GM18907 (cell line): ENCODE results near the gene MMAB.

Experiments used
- ATAC-seq: cut with Tn5 transposase; IDR thresholded peaks from one replicate; pipeline ENCODE4 v1.9.1; 2021; ENCODE audit warnings: mild to moderate bottlenecking, moderate library complexity; ENCODE audit not compliant: unreplicated experiment

Gene MMAB

DNA sequence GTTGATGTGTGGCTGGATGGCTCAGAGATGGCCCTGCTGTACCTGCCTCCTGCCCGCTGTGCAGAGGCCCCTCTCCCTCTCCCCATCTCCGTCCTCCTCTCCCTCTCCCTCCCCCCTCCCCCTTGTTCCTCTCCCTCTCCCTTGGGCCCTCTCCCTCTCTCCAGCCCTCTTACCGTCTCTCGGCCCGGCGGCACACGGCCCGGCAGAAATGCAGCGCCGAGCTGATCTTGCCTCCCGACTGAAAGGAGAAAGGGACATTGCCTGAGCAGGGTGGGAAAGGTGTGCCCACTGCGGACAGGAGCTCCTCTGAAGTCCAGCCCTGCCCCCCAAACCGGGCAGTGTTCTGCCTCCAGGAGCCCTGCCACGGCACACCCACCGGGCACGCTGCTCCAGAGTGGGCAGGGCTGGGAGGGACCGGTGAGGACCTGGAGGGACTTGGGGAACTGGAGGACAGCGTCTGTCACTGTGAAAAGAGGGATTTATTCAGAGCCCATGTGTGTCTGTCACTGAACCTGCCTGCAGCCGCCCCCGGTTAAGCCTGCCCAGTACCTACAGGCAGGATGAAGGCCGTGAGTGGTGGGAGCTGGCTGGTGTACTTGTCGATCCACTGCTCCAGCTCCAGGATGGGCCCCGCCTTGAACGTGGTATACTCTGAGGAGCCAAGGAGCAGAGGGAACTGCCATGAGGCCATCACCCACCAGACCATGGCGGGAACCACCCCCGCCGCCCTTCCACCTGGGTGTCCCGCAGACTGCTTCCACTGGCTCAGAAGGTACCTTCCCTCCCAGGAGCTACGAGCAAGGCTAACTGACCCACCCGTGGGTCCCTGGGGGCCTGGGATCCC lies 12.2 kb downstream of the MMAB start:
- no peak for ATAC-seq

DNA sequence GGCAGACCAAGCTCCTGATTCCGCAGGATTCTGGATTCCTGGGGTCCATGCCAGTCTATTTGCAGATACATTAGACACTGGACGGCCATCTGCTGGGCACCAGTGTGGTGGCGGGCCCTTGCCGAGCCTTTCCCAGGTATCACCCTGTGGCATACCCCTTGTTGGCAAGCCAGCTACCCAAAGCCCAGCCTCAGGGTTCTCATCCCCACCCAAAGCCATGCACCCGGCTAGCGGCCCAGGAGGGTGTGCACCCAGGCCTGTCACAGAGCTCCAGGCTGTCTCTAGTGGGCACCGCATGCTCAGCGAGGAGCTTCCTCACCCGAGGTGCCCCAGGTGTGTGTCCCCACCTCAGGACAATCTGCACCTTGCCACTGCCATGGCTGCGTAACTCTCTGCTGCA lies 13.7 kb downstream of the MMAB start:
- no peak for ATAC-seq

DNA sequence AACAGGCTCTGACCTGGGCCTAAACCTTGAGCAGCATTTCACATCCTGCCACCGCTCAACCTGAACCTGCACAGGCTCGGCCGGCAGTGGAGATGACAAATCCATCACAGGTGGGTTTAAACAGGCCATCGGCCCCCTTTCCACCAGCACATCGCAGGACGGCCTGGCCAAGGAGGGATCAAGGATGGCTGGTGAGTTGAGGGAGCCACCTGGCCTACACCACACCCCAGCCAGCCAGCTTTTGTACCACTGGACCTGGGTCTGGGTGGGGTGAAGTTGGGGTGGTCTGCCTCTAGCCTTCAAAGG lies 14.2 kb downstream of the MMAB start:
- ATAC-seq, result no peak

DNA sequence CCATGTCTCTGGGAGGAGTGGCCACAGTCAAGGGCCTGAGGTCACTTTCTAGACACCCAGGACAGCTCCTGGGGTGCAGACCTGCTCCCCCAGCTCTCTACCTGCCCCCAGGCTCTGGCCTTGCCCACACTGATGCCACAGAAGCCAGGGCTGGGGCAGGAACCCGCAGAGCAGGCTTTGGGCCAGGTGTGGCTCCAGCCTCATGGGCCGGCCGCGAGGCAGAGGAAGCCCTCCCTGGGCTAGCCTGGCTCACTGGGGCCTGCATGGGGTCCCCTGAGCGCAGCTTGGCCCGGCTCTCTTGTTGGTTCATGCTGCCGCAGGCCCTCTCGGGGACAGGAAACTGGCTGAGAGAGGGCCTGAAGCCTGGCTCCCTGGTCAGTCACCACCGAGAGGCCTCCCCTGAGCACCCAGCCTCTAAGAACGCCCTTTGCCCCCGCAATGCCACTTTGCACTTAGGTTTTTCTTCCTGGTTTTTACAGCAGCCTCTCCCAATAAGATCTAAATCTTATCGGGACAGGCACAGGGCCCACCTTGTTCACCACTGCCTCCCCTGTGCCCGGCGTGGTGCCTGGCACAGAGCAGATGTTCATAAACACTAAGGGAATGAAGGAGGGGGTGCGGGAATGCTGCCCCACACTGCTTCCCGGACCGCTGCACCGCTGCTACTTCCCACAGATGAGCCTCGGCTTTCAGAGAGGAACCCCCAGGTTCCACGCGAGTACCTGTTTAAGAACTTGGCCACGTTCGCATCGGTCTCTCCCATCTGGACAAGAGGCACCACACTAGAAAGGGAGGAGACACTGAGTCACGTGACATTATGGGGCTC lies 14.7 kb downstream of the MMAB start:
- no peak for ATAC-seq

DNA sequence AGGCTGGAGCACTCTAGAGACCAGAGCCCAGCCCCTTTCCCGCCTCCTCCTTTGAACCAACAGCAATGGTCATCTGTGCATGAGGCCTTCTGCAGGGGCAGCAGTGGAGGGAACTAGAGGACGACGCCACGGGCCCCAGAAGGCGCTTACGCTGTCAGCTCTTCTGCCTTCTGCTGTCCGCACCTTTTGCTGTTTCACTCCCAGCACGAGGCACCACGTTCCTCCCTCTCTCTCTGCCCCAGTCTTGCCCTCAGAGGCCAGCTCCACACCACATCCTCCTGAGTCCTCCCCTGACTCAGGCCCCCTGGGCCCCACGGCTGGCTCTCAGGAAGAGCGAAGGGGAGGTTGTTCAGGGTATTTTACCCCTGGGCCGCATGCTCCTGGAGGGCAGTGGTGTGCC lies 15.5 kb downstream of the MMAB start:
- no peak for ATAC-seq

DNA sequence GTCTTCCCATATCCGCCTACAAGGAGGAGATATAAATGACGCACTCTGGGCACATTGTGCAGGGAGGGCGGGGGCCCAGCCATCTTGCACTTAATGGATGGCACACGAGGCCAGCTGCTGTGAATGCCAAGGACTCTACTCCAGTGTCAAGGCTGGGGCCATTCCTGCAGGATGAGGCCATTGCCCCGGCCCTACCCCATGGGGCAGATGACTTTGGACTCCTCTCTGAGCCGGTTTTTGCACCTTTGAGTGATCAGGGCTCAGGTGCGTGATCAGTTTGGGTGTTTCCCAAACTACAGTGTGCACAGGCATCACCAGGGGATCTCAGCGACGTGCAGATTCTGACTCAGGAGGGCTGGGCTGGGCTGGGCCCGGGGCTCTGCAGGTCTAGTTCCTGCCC lies 16.1 kb downstream of the MMAB start:
- no peak for ATAC-seq

DNA sequence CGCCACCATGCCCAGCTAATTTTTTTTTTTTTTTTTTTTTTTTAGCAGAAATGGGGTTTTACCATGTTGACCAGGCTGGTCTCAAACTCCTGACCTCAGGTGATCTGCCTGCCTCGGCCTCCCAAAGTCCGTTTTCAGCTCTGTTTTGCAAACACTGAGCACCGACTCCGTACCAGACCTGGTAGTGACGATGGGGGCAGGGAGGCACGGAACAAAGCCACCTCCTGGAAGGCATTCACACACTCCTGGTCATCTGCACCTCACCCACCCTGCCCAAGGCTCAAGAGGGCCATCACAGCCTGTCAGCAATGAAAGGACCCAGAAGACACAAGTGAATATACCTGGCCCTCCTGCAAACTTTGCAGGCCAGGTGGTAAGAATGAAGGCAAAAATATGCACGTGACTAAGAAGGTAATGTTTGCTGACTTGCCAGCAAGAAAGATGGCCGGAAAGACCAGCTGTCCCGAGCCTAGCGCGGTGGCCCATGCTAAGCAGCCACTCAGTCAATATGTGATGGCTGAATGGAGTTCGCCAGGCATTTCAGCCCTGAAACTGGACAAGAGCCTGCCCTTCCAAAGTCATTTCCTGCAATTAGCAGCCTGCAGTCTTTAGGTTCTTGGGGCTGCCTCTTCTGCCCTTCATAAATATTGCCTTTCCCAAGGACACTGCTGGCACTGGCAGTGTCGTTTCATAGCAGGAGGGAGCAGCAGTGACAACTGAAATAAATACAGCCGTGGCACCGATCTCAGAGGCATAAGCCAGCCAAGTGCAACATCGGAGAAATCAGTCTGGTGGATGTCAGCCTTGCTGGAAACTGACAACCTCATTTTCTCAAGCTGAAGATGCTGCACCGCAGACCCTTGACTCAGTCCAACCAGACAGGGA lies 17.6 kb downstream of the MMAB start:
- ATAC-seq, result no peak

DNA sequence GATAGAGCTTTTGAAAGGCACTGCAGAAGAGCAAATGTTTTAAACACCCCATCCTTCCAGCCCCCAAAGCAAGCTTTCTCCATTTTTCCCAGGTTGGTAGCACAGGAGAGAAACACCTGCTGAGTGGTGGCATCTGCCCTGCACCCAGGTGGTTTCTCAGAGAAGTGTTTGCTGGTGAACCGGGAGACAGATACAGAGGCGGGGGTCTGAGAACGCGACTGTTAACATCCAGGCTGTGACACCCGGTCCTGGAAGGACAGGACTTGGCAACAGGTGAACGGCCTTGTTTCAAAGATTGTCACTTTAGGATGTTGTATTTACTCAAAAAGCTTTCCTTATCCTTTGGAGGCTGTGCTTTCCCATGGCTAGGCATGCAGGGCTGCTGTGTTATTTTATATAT lies 18.5 kb downstream of the MMAB start:
- no peak for ATAC-seq

DNA sequence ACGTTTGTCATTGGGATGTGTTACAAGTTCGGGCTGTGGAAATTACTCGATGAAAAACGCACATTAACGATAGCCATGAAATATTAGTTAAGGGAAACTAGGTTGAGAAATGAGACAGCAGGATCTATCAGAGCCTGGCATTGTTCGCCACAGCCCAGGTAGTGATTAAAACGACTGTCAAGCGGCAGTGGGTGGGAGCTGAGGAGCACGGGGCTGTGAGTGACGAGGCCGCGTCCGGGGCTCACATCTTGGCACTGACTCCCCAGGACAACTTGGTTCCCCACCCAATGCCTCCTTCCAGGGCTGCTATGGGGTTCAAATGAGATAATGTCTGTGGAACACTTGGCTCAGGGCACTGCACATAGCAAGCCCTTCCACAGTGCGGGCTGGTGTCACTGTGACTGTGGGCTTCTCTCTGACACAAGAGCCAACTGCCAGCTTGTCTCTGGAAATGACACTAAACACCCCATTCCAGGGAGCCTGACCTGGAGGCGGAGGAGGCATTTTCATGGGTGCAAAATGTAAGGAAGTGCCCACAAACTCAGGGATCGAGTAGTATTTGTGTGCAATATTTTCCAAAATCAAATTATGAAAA lies 19.3 kb downstream of the MMAB start:
- ATAC-seq, result no peak

DNA sequence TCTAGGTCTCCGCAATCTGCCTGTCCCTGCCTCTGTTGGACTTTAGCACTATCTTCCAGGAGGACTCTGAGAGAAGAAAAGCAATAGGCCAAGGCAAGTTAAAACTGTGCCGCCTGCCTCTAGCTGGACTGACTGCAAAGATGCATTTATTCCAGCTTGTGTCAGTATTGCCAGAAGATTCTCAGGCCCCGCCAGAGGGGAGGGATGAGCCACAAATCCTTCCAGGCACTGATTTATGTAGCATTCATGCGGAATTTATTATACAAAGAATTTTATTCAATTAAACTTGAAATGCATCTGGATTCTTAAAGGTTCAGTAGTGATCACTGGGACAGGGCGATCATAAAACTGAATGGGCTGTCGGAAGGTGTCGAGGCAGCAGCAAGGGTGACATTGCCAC lies 19.8 kb downstream of the MMAB start:
- ATAC-seq, result no peak

DNA sequence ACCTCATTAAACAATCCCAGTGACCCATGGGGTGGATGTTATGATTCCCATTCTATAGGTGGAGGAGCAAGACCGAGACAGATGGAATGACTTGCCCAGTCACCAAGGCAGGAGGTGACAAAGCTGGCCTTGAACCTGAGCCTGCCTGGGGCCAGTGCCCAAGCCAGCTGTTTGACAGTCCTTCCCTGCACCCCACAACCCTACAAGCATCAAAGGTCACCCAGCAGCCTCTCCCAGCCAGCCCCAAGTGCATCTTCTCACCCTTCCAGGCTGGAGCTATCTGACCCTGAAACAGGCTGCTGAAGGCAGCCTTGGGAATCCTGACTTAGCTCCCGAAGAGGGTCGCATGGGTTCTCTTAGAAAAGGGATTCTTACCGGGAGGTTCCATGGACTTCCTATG lies 20.3 kb downstream of the MMAB start:
- ATAC-seq, result no peak

DNA sequence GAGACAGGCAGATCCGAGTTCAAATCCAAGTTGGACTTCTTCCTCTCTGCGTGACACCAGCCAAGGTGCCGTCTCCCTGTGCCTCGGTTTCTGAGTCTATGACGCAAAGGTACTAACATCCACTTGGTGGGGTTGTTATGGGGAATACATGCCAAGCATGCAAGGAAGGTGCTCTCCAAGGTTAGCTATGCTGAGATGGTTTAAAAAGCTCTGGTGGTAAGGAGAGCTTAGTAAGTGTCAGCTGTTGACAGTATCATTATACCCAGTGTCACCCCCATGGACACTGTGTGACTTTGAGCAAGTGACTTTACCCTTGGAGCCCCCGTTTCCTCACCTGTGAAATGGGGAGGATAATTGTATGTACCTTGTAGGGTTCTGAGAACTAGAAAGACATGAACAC lies 22.2 kb downstream of the MMAB start:
- ATAC-seq, result no peak

DNA sequence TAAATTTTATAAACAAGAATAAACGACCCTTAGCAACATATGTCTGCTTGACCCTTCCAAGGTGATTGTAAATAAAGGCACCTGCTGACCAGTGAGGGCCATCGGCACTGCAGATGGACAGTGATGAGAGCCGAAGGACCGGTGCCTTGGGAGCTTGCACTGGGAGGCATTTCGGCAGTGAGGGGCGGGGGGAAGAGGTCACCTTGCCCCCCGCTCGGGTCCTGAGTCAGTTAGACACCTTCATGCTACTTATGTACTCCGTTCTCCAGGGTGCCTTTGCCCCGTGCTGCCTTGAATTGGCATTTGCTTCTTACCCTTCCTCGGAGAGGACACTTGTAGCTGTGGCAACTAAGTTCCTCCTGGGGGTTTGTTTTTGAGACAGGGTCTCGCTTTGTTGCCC lies 23.0 kb downstream of the MMAB start:
- ATAC-seq, result no peak

DNA sequence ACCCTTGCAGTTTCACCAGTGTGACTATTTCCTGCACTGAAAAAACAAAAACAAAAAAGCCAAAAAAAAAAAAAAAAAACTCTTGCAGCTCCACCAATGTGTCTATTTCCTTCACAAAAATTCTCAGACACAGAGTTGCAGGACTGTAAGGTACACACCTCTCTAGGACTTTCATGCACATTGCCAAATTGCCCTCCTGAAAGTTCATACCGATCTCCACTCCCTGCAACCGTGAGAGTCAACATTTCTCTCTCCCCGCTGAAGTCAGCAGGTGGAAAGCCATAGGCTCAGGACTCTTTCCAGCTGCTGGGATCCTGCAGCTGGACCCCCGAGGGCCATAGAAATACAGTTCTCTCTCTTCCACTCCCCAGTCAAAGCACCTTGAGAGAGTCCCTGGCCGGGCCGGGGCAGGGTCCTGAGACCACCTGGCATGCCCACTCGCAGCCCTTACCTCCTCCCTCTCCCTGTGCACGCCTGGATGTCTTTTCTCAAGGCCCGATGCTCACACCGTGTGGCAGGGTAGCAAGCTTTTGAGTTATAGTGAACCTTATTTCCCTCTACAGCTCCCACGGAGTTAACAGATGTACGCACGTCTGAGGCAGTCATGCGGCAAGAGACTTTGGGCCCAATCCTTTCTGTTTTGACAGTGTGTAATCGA lies 23.6 kb downstream of the MMAB start:
- no peak for ATAC-seq

DNA sequence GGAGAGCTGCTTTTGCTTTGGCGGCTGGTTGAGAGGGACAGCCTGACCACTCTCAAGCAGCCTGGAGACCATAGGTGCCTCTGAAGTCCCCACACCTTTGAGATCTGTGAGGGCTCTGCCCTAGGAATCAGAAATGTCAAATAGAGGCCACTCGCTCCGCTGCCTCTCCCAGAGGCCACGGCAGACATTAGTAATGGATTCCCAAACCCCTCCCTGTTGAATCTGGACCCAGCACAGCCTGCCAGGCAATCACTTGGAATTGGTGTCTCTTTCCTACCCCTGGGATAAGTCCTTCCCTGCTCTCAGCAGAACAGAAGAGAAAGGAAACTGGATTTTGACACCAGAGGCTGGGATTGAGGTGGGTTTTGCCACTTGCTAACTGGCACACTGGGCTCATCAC lies 25.0 kb downstream of the MMAB start:
- no peak for ATAC-seq

DNA sequence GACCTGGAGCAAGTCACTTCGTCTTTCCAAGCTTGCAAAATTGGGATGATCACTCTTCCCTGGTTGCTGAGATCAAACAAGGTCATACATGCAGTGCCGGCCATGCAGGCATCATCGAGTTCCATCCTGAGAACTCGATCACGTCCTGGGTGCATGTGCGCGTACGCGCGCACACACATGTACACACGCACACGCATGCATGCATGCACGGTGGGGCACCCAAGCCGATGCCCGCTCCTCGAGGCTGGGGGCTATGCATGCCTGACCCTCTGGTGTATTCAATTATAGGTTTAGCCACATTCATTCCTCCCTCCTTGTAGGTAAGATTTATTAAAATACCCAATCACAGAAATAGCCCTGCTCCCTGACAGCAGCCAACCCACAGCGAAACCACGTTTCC lies 26.0 kb downstream of the MMAB start:
- no peak for ATAC-seq

DNA sequence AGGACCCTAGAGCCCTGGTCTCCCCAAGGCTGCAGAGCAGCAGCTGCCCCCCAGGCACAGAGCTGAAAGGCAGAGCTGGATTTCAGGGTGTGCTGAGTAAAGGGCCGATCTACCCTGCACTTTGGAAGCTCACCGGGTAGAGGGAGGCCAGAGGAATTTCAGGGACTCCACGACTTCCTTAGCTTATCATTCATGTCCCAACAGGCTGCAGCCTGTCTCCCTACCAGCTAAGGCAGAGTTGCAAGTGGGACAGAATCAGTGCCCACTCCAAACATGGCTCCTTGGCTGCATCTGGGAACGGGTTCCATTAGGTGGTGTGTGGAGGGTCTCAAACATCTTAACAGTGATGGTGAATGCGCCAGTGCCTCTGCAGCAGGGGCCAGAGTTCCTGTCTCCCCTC lies 27.5 kb downstream of the MMAB start:
- no peak for ATAC-seq

DNA sequence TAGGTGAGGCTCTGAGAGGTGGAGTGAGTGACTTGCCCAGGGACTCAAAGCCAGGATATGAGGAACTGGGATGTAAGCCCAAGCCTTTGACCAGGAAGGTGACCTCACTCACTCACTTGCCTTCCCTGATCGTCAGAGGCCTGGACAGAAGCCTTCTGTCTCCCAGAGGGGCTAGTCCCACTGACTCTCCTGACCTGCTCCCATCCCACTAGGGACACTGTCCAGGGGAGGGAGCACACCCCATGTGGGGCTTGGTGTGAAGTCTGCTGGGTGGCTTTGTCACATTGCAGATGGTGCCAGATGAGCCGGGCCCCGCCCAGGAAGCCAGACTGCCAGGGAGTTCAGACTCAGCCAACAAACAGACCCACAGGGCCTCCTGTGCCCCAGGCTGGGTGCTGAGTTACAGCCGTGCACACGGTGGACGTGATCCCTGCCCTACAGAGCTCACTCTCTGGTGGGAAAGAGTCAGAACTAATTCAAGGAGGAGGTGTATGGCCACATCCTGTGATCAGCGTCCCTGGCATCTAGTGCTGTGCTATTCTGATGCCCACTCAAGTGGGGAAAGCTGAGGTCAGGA lies 28.3 kb downstream of the MMAB start:
- ATAC-seq, result no peak

DNA sequence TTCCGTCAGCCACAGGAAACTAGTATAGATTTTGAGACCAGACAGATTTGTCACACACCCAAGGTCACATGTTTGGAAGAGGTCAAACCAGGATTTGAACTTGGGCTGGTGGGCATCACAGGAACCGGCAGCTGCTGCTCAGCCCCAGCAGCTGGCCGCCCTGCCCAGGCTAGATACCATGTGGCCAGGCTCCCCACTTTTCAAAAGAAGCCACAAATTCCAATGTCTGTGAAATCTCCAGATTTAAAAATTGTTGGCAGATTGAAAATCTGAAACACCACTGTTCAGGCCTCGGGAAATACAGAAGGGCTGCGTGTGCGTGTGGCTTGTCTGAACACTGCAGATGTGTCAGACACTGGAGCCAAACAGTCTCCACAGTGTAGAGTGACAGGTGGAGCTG lies 30.4 kb downstream of the MMAB start:
- no peak for ATAC-seq

DNA sequence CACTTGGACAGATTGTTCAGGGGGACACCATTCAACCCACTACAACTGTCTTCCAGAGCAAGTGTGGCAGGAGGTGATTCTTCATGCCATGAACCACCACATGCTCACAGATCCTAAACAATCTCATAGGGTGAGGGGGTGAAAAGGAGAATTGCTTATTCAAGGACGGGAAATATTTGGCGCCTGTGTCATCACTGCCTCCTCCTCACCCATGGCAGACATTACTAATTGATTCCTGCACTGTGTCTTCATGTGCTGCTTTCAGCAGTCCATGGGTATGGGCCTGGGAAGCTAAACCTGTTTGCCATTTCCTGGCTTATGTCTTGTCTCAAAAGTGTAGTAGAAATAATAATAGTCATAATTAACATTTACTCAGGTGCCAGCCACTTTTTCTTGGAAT lies 31.3 kb downstream of the MMAB start:
- no peak for ATAC-seq

DNA sequence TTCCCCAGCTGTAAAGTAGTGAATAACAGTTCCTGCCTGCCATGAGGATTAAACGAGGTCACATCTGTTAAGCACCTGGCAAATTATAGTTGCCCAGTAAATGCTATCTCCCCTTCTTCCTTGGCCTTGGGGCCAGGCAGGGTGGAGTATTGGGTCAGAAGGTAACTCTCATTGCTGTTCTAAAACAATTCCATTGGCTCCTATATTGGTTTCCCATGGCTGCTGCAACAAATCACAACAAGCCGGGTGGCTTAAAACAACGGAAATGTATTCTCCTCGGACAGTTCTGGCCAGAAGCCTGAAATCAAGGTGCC lies 31.9 kb downstream of the MMAB start:
- no peak for ATAC-seq
